ENCODE results near the gene KCTD1. TPM values are rescaled to one million over a fixed set of nuclear protein-coding genes. Genes with fewer than 3 reads are reported as not detected.

The KCTD1 gene
- total RNA-seq, 1 donor from 2014 or later, result 31.8 TPM

GRCh38 chr18:26435415-26436095, 112.8 kb downstream of the KCTD1 start:
- no peak for DNase-seq (ENCODE audit: low read depth)
- H3K36me3 Mint-ChIP-seq (ENCODE audit: low read depth, unreplicated experiment), result no peaks in the 10 kb centered on the region
- no peak overlapping the region for H3K9ac ChIP-seq (ENCODE audit: low read length)
- peak overlapping the region; percentile 54 for H3K4me2 ChIP-seq (ENCODE audit: low read length)
- no peak overlapping the region for H3K27ac ChIP-seq (ENCODE audit: low read depth, low read length)
- H3K4me3 ChIP-seq (ENCODE audit: insufficient read depth, low read depth, low read length), result no peak overlapping the region
- peak overlapping the region; percentile 92 for H3K27ac Mint-ChIP-seq (ENCODE audit: unreplicated experiment)
- H3K4me3 Mint-ChIP-seq (ENCODE audit: unreplicated experiment), result no peak overlapping the region
- no peaks in the 10 kb centered on the region for H3K27me3 ChIP-seq (ENCODE audit: insufficient read depth, low read length)
- H2AFZ ChIP-seq (ENCODE audit: low read depth, low read length), result no peak overlapping the region
- H3K9me3 Mint-ChIP-seq (ENCODE audit: unreplicated experiment), result no peaks in the 10 kb centered on the region
- peaks cover 5% of the 10 kb centered on the region for H3K27me3 Mint-ChIP-seq (ENCODE audit: low read depth, unreplicated experiment)
- no peaks in the 10 kb centered on the region for H3K79me2 ChIP-seq (ENCODE audit: insufficient read depth, low read length)
- H3K4me1 ChIP-seq (ENCODE audit: insufficient read depth, low read length), result peaks cover 5% of the 10 kb centered on the region
- TF ChIP-seq CTCF (IDR thresholded peaks at IDR 0.05; ENCODE audit: insufficient read depth, low read depth, low read length), result no peak
- TF ChIP-seq EZH2 (IDR thresholded peaks at IDR 0.05; ENCODE audit: insufficient read depth, low read length), result no peak
- H4K20me1 ChIP-seq (ENCODE audit: insufficient read depth, low read length), result no peaks in the 10 kb centered on the region
- H3K9me3 ChIP-seq (ENCODE audit: insufficient read depth, low read depth, low read length), result no peaks in the 10 kb centered on the region
- no peaks in the 10 kb centered on the region for H3K36me3 ChIP-seq (ENCODE audit: insufficient read depth, low read length)
- no peak for FAIRE-seq
- H3K4me1 Mint-ChIP-seq (ENCODE audit: low read depth, unreplicated experiment), result peaks cover 17% of the 10 kb centered on the region

GRCh38 chr18:26434887-26435286, 113.5 kb downstream of the KCTD1 start:
- no peaks in the 10 kb centered on the region for H3K36me3 Mint-ChIP-seq (ENCODE audit: low read depth, unreplicated experiment)
- no peak overlapping the region for H3K27ac ChIP-seq (ENCODE audit: low read depth, low read length)
- H3K36me3 ChIP-seq (ENCODE audit: insufficient read depth, low read length), result no peaks in the 10 kb centered on the region
- H3K9me3 ChIP-seq (ENCODE audit: insufficient read depth, low read depth, low read length), result no peaks in the 10 kb centered on the region
- no peak overlapping the region for H3K4me3 ChIP-seq (ENCODE audit: insufficient read depth, low read depth, low read length)
- no peak overlapping the region for H3K27ac Mint-ChIP-seq (ENCODE audit: unreplicated experiment)
- TF ChIP-seq EZH2 (IDR thresholded peaks at IDR 0.05; ENCODE audit: insufficient read depth, low read length) (no peak), CTCF (IDR thresholded peaks at IDR 0.05; ENCODE audit: insufficient read depth, low read depth, low read length) (no peak)
- H2AFZ ChIP-seq (ENCODE audit: low read depth, low read length), result no peak overlapping the region
- peaks cover 22% of the 10 kb centered on the region for H3K4me1 Mint-ChIP-seq (ENCODE audit: low read depth, unreplicated experiment)
- no peaks in the 10 kb centered on the region for H3K9me3 Mint-ChIP-seq (ENCODE audit: unreplicated experiment)
- H3K27me3 Mint-ChIP-seq (ENCODE audit: low read depth, unreplicated experiment), result peaks cover 5% of the 10 kb centered on the region
- H3K4me3 Mint-ChIP-seq (ENCODE audit: unreplicated experiment), result no peak overlapping the region
- no peak overlapping the region for H3K4me2 ChIP-seq (ENCODE audit: low read length)
- H4K20me1 ChIP-seq (ENCODE audit: insufficient read depth, low read length), result no peaks in the 10 kb centered on the region
- no peak overlapping the region for H3K9ac ChIP-seq (ENCODE audit: low read length)
- H3K79me2 ChIP-seq (ENCODE audit: insufficient read depth, low read length), result no peaks in the 10 kb centered on the region
- H3K4me1 ChIP-seq (ENCODE audit: insufficient read depth, low read length), result peaks cover 5% of the 10 kb centered on the region
- no peak for FAIRE-seq
- H3K27me3 ChIP-seq (ENCODE audit: insufficient read depth, low read length), result no peaks in the 10 kb centered on the region
- no peak for DNase-seq (ENCODE audit: low read depth)

Measured in astrocyte (in vitro differentiated cells and primary cell).